Measurements from ENCODE around the gene PLCL2.

PLCL2 gene

GRCh38 chr3:16848007-16848406, 36.7 kb upstream of the PLCL2 start:
- DNase-seq (ENCODE audit: low read depth) = no peak
- TF ChIP-seq CTCF (conservative IDR thresholded peaks at IDR 0.05; ENCODE audit: low read length) = no peak
- no peak overlapping the region for H3K4me3 ChIP-seq (ENCODE audit: low read length)

DNA sequence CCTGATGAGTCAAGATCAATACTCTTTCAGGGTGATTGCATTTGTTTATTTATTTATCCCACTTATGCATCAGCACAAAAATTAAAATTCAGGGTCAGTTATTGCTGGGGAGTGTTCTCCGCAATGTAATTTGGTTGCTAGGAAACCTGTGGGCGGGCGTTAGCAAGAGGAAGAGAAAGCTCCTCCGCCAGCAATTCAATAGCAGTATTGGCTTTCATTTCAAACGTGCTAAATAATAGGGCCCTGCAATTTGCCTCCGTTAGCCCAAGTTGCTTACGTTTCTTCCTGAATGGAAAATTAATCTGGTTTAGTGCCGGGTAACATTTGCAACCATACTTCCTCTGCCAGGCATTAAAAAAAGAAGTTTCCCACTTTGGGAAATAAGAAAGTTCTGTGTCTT, 35.5 kb upstream of the PLCL2 start:
- no peak overlapping the region for H3K4me3 ChIP-seq (ENCODE audit: low read length)
- no peak for DNase-seq (ENCODE audit: low read depth)
- no peak for TF ChIP-seq CTCF (conservative IDR thresholded peaks at IDR 0.05; ENCODE audit: low read length)

GRCh38 chr3:16849795-16850194, 35.0 kb upstream of the PLCL2 start:
- no peak for TF ChIP-seq CTCF (conservative IDR thresholded peaks at IDR 0.05; ENCODE audit: low read length)
- no peak overlapping the region for H3K4me3 ChIP-seq (ENCODE audit: low read length)
- peak; percentile 79 for DNase-seq (ENCODE audit: low read depth)

- no peak for TF ChIP-seq CTCF (conservative IDR thresholded peaks at IDR 0.05; ENCODE audit: low read length)
- no peak for DNase-seq (ENCODE audit: low read depth)
- no peak overlapping the region for H3K4me3 ChIP-seq (ENCODE audit: low read length)
Observed at GRCh38 chr3:16855497-16855896, 29.3 kb upstream of the PLCL2 start.

GRCh38 chr3:16860234-16860633, 24.5 kb upstream of the PLCL2 start:
- H3K4me3 ChIP-seq (ENCODE audit: low read length) = no peak overlapping the region
- no peak for TF ChIP-seq CTCF (conservative IDR thresholded peaks at IDR 0.05; ENCODE audit: low read length)
- no peak for DNase-seq (ENCODE audit: low read depth)

DNA sequence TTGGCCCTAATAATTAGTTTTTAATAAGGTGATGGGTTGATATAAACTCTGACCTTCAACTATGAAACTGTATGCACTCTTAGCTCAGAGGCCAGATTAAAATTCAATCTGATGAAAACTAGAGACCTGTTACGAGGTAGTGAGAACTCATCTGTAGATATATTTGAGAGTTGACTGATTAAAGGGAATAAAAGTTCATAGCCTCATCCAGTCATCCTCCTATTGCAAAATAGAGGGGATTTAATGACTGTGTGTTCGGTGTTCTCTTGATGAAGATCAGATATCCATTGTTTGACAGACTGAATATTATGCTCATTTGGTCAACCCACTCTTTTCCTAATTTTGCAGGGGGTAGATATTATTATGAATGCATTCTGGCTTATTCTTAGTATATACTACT, 23.3 kb upstream of the PLCL2 start:
- TF ChIP-seq CTCF (conservative IDR thresholded peaks at IDR 0.05; ENCODE audit: low read length) = no peak
- no peak overlapping the region for H3K4me3 ChIP-seq (ENCODE audit: low read length)
- DNase-seq (ENCODE audit: low read depth) = no peak

- DNase-seq (ENCODE audit: low read depth) = peak; percentile 64
- H3K4me3 ChIP-seq (ENCODE audit: low read length) = no peak overlapping the region
- TF ChIP-seq CTCF (conservative IDR thresholded peaks at IDR 0.05; ENCODE audit: low read length) = no peak
Observed at GRCh38 chr3:16864610-16865313, 20.0 kb upstream of the PLCL2 start.

Measured in AG10803 (cell line).